Measurements from ENCODE around the gene MS4A15. TPM values are rescaled to one million over a fixed set of nuclear protein-coding genes. Genes with fewer than 3 reads are reported as not detected.

MS4A15 gene
- total and polyA plus RNA-seq, 7 donors = 0.04 TPM; not detected in 6

- no peak for DNase-seq
- H3K4me3 ChIP-seq = no peak overlapping the region
- no peaks in the 10 kb centered on the region for H3K36me3 ChIP-seq
- H3K27ac ChIP-seq = no peak overlapping the region
- TF ChIP-seq POLR2AphosphoS5 (IDR thresholded peaks at IDR 0.05) = no peak
- TF ChIP-seq CTCF (IDR thresholded peaks at IDR 0.05) = no peak
- TF ChIP-seq EP300 (IDR thresholded peaks at IDR 0.05) = no peak
- no peak for TF ChIP-seq POLR2A (IDR thresholded peaks at IDR 0.05)
- intact Hi-C loops (cut with DNase I) = no loop called here
- 93 to 94% methylated on average over 4 of the region's 4 CpGs for WGBS, 2 donors
- H3K27me3 ChIP-seq = no peaks in the 10 kb centered on the region
- peaks cover 0 to 14% (median 13%) of the 10 kb centered on the region in 4 donors for H3K4me1 ChIP-seq
- no peaks in the 10 kb centered on the region for H3K9me3 ChIP-seq
Measured at GRCh38 chr11:60791153-60791933, 34.7 kb downstream of the MS4A15 start.

- 67 to 80% methylated on average over 3 of the region's 3 CpGs for WGBS, 2 donors
Measured at GRCh38 chr11:60792521-60792920, 35.9 kb downstream of the MS4A15 start.

GRCh38 chr11:60795291-60795690 is 38.6 kb downstream of the MS4A15 start:
- H3K9me3 ChIP-seq = no peaks in the 10 kb centered on the region
- no peaks in the 10 kb centered on the region for H3K4me1 ChIP-seq
- no peaks in the 10 kb centered on the region for H3K27me3 ChIP-seq
- intact Hi-C loops (cut with DNase I) = no loop called here
- WGBS, 2 donors = 80 to 87% methylated on average over 6 of the region's 6 CpGs
- DNase-seq = no peak
- no peak overlapping the region for H3K4me3 ChIP-seq
- no peak overlapping the region for H3K27ac ChIP-seq
- TF ChIP-seq CTCF (IDR thresholded peaks at IDR 0.05) (no peak), EP300 (IDR thresholded peaks at IDR 0.05) (no peak), POLR2A (IDR thresholded peaks at IDR 0.05) (no peak), POLR2AphosphoS5 (IDR thresholded peaks at IDR 0.05) (no peak)
- no peaks in the 10 kb centered on the region for H3K36me3 ChIP-seq

More at GRCh38 chr11:60792521-60792920, 35.9 kb downstream of the MS4A15 start:
- H3K36me3 ChIP-seq = no peaks in the 10 kb centered on the region
- no peak overlapping the region for H3K27ac ChIP-seq
- H3K27me3 ChIP-seq = no peaks in the 10 kb centered on the region
- H3K9me3 ChIP-seq = no peaks in the 10 kb centered on the region
- DNase-seq = no peak
- no peak overlapping the region for H3K4me3 ChIP-seq
- TF ChIP-seq POLR2A (IDR thresholded peaks at IDR 0.05) (no peak), CTCF (IDR thresholded peaks at IDR 0.05) (no peak), EP300 (IDR thresholded peaks at IDR 0.05) (no peak), POLR2AphosphoS5 (IDR thresholded peaks at IDR 0.05) (no peak)
- peaks cover 0 to 3% (median 2%) of the 10 kb centered on the region in 4 donors for H3K4me1 ChIP-seq
- intact Hi-C loops (cut with DNase I) = no loop called here

GRCh38 chr11:60797846-60798630 is 41.4 kb downstream of the MS4A15 start:
- no peaks in the 10 kb centered on the region for H3K9me3 ChIP-seq
- H3K4me1 ChIP-seq = no peaks in the 10 kb centered on the region
- no peaks in the 10 kb centered on the region for H3K27me3 ChIP-seq
- H3K4me3 ChIP-seq = no peak overlapping the region
- H3K36me3 ChIP-seq = no peaks in the 10 kb centered on the region
- WGBS, 2 donors = 90% methylated on average over 17 of the region's 17 CpGs
- no peak for DNase-seq
- no peak for TF ChIP-seq EP300 (IDR thresholded peaks at IDR 0.05)
- no peak overlapping the region for H3K27ac ChIP-seq
- intact Hi-C loops (cut with DNase I) = no loop called here

- TF ChIP-seq CTCF (IDR thresholded peaks at IDR 0.05) (no peak), EP300 (IDR thresholded peaks at IDR 0.05) (no peak), POLR2AphosphoS5 (IDR thresholded peaks at IDR 0.05) (no peak), POLR2A (IDR thresholded peaks at IDR 0.05) (no peak)
- Histone ChIP-seq H3K4me3 (no peak overlapping the region), H3K9me3 (no peaks in the 10 kb centered on the region), H3K36me3 (no peaks in the 10 kb centered on the region), H3K27ac (no peak overlapping the region), H3K4me1 (no peaks in the 10 kb centered on the region), H3K27me3 (no peaks in the 10 kb centered on the region)
- intact Hi-C loops (cut with DNase I) = no loop called here
- no peak for DNase-seq
- WGBS, 2 donors = 95 to 99% methylated on average over 3 of the region's 3 CpGs
Measured at GRCh38 chr11:60798631-60799030, 42.0 kb downstream of the MS4A15 start.

Data from sigmoid colon (tissue), 7 donors.